Neural crest cell (in vitro differentiated cells): ENCODE data around the gene NR2F2. TPM values are rescaled to one million over a fixed set of nuclear protein-coding genes. Genes with fewer than 3 reads are reported as not detected.
A peak's percentile ranks its signal among the peaks of the same experiment; 100 is the strongest.

ENCODE experiments used
- DNase-seq: peaks from one replicate; pipeline ENCODE4 v3.0.0; 2021; ENCODE audit warnings: low read depth, mixed read lengths, low spot score
- H3K27ac Mint-ChIP-seq: one replicate; pipeline ENCODE4 v1.8.0; 2021; ENCODE audit warnings: mild to moderate bottlenecking, mixed read lengths; ENCODE audit not compliant: unreplicated experiment
- H3K27me3 Mint-ChIP-seq: 2 replicates; pipeline ENCODE4 v1.8.0; 2021; ENCODE audit warnings: low read depth, mild to moderate bottlenecking, mixed read lengths
- H3K36me3 Mint-ChIP-seq: 2 replicates; pipeline ENCODE4 v1.8.0; 2021; ENCODE audit warnings: low read depth, mild to moderate bottlenecking, mixed read lengths
- H3K4me1 Mint-ChIP-seq: 2 replicates; pipeline ENCODE4 v1.8.0; 2021; ENCODE audit warnings: mixed read lengths
- H3K4me3 Mint-ChIP-seq: one replicate; pipeline ENCODE4 v1.8.0; 2021; ENCODE audit warnings: mild to moderate bottlenecking, mixed read lengths
- H3K9me3 Mint-ChIP-seq: 2 replicates; pipeline ENCODE4 v1.8.0; 2021; ENCODE audit warnings: mixed read lengths
- CTCF ChIP-seq: fragments of 200-600 bp; sonication (generic); conservative IDR thresholded peaks from 2 replicates; pipeline ENCODE4 v1.5.0; 2021; ENCODE audit warnings: antibody characterized with exemption, mild to moderate bottlenecking
- total RNA-seq: library from RNA; stranded (reverse); gene quantifications from 2 replicates; pipeline ENCODE4 v1.2.1, GENCODE V29; 2021

NR2F2 gene
- total RNA-seq, 1 donor from 2014 or later: 147 TPM

GRCh38 chr15:96322536-96323318 lies 7.8 kb upstream of the NR2F2 start:
- Mint-ChIP-seq H3K27ac (peak overlapping the region; percentile 99), H3K4me3 (peak overlapping the region; percentile 98), H3K36me3 (no peaks in the 10 kb centered on the region), H3K4me1 (peaks cover 79% of the 10 kb centered on the region), H3K9me3 (no peaks in the 10 kb centered on the region), H3K27me3 (peaks cover 27% of the 10 kb centered on the region)
- no peak for TF ChIP-seq CTCF
- peak; percentile 71 for DNase-seq

- Mint-ChIP-seq H3K36me3 (no peaks in the 10 kb centered on the region), H3K27me3 (peaks cover 33% of the 10 kb centered on the region), H3K4me3 (peak overlapping the region; percentile 98), H3K4me1 (peaks cover 80% of the 10 kb centered on the region), H3K27ac (peak overlapping the region; percentile 99), H3K9me3 (no peaks in the 10 kb centered on the region)
- no peak for TF ChIP-seq CTCF
- DNase-seq: no peak
Measured at GRCh38 chr15:96323319-96324145, 7.0 kb upstream of the NR2F2 start.

GRCh38 chr15:96324192-96324895 lies 6.2 kb upstream of the NR2F2 start:
- no peaks in the 10 kb centered on the region for H3K9me3 Mint-ChIP-seq
- H3K27ac Mint-ChIP-seq: peak overlapping the region; percentile 99
- peak; percentile 23 for DNase-seq
- no peaks in the 10 kb centered on the region for H3K36me3 Mint-ChIP-seq
- peaks cover 33% of the 10 kb centered on the region for H3K27me3 Mint-ChIP-seq
- peaks cover 80% of the 10 kb centered on the region for H3K4me1 Mint-ChIP-seq
- H3K4me3 Mint-ChIP-seq: peak overlapping the region; percentile 98
- TF ChIP-seq CTCF: no peak

- Mint-ChIP-seq H3K4me1 (peaks cover 77% of the 10 kb centered on the region), H3K36me3 (no peaks in the 10 kb centered on the region)
Measured at GRCh38 chr15:96324940-96325540, 5.5 kb upstream of the NR2F2 start.

More at GRCh38 chr15:96324940-96325540, 5.5 kb upstream of the NR2F2 start:
- H3K27me3 Mint-ChIP-seq: peaks cover 34% of the 10 kb centered on the region
- no peak for TF ChIP-seq CTCF
- H3K4me3 Mint-ChIP-seq: peak overlapping the region; percentile 98
- peak overlapping the region; percentile 99 for H3K27ac Mint-ChIP-seq
- no peak for DNase-seq
- no peaks in the 10 kb centered on the region for H3K9me3 Mint-ChIP-seq
